T-helper 17 cell (primary cell): Measurements from ENCODE around the gene PRDM16. TPM values are rescaled to one million over a fixed set of nuclear protein-coding genes. Genes with fewer than 3 reads are reported as not detected.

Experiments used
- ATAC-seq: fragments of 150-1000 bp; cut with Tn5 transposase; 2 replicates; pipeline ENCODE4 v1.10.0; 2021; ENCODE audit warnings: mild to moderate bottlenecking, moderate library complexity
- DNase-seq, 3 donors: peaks; one replicate each; pipeline versions ENCODE4 v3.0.0 to v3.0.0-alpha.2; 2020 to 2021
- H3K9me3 ChIP-seq: one replicate; pipeline ENCODE4 v1.7.0; 2013; ENCODE audit warnings: low read length, mild to moderate bottlenecking; ENCODE audit not compliant: control insufficient read depth, poor library complexity, severe bottlenecking
- H3K27ac Mint-ChIP-seq: one replicate; pipeline ENCODE4 v1.8.0; 2022; ENCODE audit warnings: mild to moderate bottlenecking, moderate library complexity, mixed read lengths
- H3K27me3 Mint-ChIP-seq: one replicate; pipeline ENCODE4 v1.8.0; 2022; ENCODE audit warnings: mixed read lengths
- H3K36me3 Mint-ChIP-seq: one replicate; pipeline ENCODE4 v1.8.0; 2022; ENCODE audit warnings: low read depth, mixed read lengths
- H3K4me1 Mint-ChIP-seq: one replicate; pipeline ENCODE4 v1.8.0; 2022; ENCODE audit warnings: mild to moderate bottlenecking, mixed read lengths
- H3K4me3 Mint-ChIP-seq: one replicate; pipeline ENCODE4 v1.8.0; 2022; ENCODE audit warnings: mild to moderate bottlenecking, moderate library complexity, mixed read lengths
- total RNA-seq, 4 donors: library from RNA in 2 of 4; stranded (reverse) in 2 of 4; gene quantifications; one replicate each; pipeline ENCODE4 v1.2.3 and lab custom pipeline; 2022 to 2026

Gene PRDM16
- total RNA-seq, 2 donors from 2014 or later, result not detected

GRCh38 chr1:3319874-3320245 is 250.9 kb downstream of the PRDM16 start:
- Mint-ChIP-seq H3K4me1 (peaks cover 5% of the 10 kb centered on the region), H3K36me3 (peaks cover 2% of the 10 kb centered on the region), H3K27ac (peak overlapping the region; percentile 27), H3K4me3 (no peak overlapping the region), H3K27me3 (peaks cover 4% of the 10 kb centered on the region)
- peaks cover 4% of the 10 kb centered on the region for H3K9me3 ChIP-seq
- DNase-seq (no peak), ATAC-seq (no peak)

- DNase-seq (no peak), ATAC-seq (no peak)
- H3K9me3 ChIP-seq, result peaks cover 4% of the 10 kb centered on the region
- Mint-ChIP-seq H3K4me1 (peaks cover 5% of the 10 kb centered on the region), H3K27me3 (peaks cover 4% of the 10 kb centered on the region), H3K36me3 (peaks cover 2% of the 10 kb centered on the region), H3K27ac (peak overlapping the region; percentile 27), H3K4me3 (no peak overlapping the region)
These were observed 251.5 kb downstream of the PRDM16 start for GRCh38 chr1:3320246-3321152.

DNA sequence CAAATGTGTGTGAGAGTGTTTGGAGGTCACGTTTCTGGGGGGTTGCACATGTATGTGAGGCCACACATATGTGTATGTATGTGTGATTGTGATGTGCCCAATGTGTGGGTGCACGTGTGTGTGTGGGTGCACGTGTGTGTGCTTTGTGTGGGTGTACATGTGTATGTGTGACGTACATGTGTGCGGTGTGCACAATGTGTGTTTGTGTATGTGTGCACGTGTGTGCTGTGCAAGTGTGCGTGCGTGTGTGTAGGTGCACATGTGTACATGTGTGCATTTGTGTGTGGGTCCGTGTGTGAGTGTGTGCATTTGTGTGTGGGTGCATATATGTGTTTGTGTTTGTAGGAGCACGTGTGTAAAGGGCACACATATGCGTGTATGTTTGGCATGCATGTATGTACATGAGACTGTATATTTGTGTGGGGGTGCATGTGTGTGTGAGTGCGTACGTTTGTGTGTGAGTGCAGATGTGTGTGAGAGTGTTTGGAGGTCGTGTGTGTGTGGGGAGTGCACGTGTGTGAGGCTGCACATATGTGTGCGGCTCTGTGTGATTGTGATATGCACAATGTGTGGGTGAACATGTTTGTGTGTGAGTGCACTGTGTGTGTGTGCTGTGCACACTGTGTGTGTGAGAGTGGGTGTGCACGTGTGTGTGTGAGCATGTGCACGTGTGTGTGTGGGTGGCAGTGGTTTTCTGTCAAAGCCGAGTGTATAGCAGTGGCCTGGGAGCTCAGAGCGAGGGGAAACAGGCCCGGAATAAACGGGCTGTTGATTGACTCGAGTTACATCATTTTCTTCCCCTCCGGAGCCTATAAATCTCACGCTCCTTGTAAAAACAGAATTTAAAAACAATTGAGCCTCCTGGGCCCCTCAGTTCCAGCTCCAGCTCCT is 252.8 kb downstream of the PRDM16 start:
- no peak for ATAC-seq
- H3K36me3 Mint-ChIP-seq, result peaks cover 2% of the 10 kb centered on the region
- peaks cover 5% of the 10 kb centered on the region for H3K4me1 Mint-ChIP-seq
- H3K9me3 ChIP-seq, result no peaks in the 10 kb centered on the region
- H3K4me3 Mint-ChIP-seq, result no peak overlapping the region
- DNase-seq, result no peak
- peaks cover 4% of the 10 kb centered on the region for H3K27me3 Mint-ChIP-seq
- no peak overlapping the region for H3K27ac Mint-ChIP-seq

GRCh38 chr1:3322450-3323020 is 253.5 kb downstream of the PRDM16 start:
- ATAC-seq (no peak), DNase-seq (no peak)
- H3K27ac Mint-ChIP-seq, result peak overlapping the region; percentile 57
- no peaks in the 10 kb centered on the region for H3K9me3 ChIP-seq
- peaks cover 2% of the 10 kb centered on the region for H3K36me3 Mint-ChIP-seq
- no peak overlapping the region for H3K4me3 Mint-ChIP-seq
- H3K27me3 Mint-ChIP-seq, result peaks cover 4% of the 10 kb centered on the region
- H3K4me1 Mint-ChIP-seq, result peaks cover 5% of the 10 kb centered on the region

- peaks cover 5% of the 10 kb centered on the region for H3K4me1 Mint-ChIP-seq
- ATAC-seq (no peak), DNase-seq (no peak)
- H3K27me3 Mint-ChIP-seq, result peaks cover 4% of the 10 kb centered on the region
- H3K27ac Mint-ChIP-seq, result peak overlapping the region; percentile 57
- no peak overlapping the region for H3K4me3 Mint-ChIP-seq
- no peaks in the 10 kb centered on the region for H3K9me3 ChIP-seq
- peaks cover 2% of the 10 kb centered on the region for H3K36me3 Mint-ChIP-seq
These were observed 254.2 kb downstream of the PRDM16 start for GRCh38 chr1:3323021-3323795.

- no peak for ATAC-seq
- H3K4me3 Mint-ChIP-seq, result no peak overlapping the region
- peaks cover 5% of the 10 kb centered on the region for H3K4me1 Mint-ChIP-seq
- no peak for DNase-seq
- H3K36me3 Mint-ChIP-seq, result peaks cover 2% of the 10 kb centered on the region
- peaks cover 4% of the 10 kb centered on the region for H3K27me3 Mint-ChIP-seq
- H3K9me3 ChIP-seq, result no peaks in the 10 kb centered on the region
- H3K27ac Mint-ChIP-seq, result no peak overlapping the region
These were observed 255.0 kb downstream of the PRDM16 start for GRCh38 chr1:3323796-3324703.

GRCh38 chr1:3324704-3325535 is 255.9 kb downstream of the PRDM16 start:
- peaks cover 2% of the 10 kb centered on the region for H3K36me3 Mint-ChIP-seq
- peaks cover 4% of the 10 kb centered on the region for H3K27me3 Mint-ChIP-seq
- no peak for DNase-seq
- no peak for ATAC-seq
- no peaks in the 10 kb centered on the region for H3K9me3 ChIP-seq
- H3K27ac Mint-ChIP-seq, result no peak overlapping the region
- H3K4me1 Mint-ChIP-seq, result peaks cover 4% of the 10 kb centered on the region
- no peak overlapping the region for H3K4me3 Mint-ChIP-seq

- H3K36me3 Mint-ChIP-seq, result peaks cover 2% of the 10 kb centered on the region
- ATAC-seq (no peak), DNase-seq (no peak)
- no peak overlapping the region for H3K27ac Mint-ChIP-seq
- no peaks in the 10 kb centered on the region for H3K9me3 ChIP-seq
- H3K4me3 Mint-ChIP-seq, result no peak overlapping the region
- no peaks in the 10 kb centered on the region for H3K4me1 Mint-ChIP-seq
- peaks cover 4% of the 10 kb centered on the region for H3K27me3 Mint-ChIP-seq
These were observed 257.7 kb downstream of the PRDM16 start for GRCh38 chr1:3326516-3327388.

DNA sequence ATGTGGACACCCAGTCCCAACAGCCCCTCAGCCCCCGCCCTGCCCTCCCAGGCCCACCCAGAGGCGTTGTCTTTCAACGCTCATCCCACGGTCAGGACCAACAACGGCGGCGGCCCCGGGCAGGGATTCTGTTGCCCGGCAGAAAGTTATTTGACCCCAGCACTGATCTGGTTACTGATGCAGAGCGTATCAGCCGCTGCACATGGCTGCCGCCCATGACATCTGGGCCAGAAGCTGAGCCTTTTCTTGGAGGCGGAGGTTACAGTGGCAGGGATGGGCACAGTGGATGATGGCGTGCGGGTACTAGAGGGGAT is 258.3 kb downstream of the PRDM16 start:
- Mint-ChIP-seq H3K4me3 (no peak overlapping the region), H3K4me1 (no peaks in the 10 kb centered on the region), H3K36me3 (peaks cover 2% of the 10 kb centered on the region), H3K27ac (no peak overlapping the region), H3K27me3 (peaks cover 4% of the 10 kb centered on the region)
- no peak for DNase-seq
- ATAC-seq, result no peak
- H3K9me3 ChIP-seq, result no peaks in the 10 kb centered on the region

DNA sequence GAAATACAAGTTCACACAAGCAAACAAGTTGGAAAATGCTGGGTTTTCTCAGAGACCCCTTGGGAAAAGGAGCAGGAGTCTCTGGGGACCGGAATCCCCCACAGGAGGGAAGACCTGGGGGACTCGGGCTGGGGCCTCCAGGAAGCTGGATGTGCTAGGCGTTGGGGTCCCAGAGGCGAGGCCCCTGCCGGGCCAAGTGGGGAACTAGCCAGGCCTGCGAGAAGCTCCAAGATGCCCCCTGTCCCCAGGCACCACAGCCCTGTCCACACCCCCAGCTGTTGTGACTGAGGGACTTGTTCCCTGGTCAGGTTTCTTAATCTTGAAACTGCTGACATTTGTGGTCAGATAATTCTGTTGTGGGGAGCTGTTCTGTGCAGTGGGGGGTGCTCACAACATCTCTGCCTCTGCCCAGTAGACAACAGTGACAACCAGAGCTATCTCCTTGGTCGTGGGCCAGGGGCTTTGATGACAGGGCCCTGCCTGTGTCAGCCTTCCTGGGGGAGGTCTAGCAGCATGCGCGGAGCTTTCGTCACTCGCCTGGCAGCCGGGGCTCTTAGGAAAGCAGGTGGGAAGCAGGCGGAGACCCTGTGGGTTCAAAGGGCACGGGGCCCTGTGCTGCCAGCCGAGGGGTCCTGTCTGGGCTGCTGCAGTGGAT is 259.1 kb downstream of the PRDM16 start:
- DNase-seq, result no peak
- Mint-ChIP-seq H3K36me3 (peaks cover 2% of the 10 kb centered on the region), H3K27ac (no peak overlapping the region), H3K4me1 (no peaks in the 10 kb centered on the region), H3K27me3 (peaks cover 9% of the 10 kb centered on the region), H3K4me3 (no peak overlapping the region)
- no peak for ATAC-seq
- H3K9me3 ChIP-seq, result no peaks in the 10 kb centered on the region
